Astrocyte of the cerebellum (primary cell): ENCODE measurements around the gene ARL5C.

Source experiments
- DNase-seq: peaks from one replicate; pipeline ENCODE4 v3.0.0-alpha.2; 2011; ENCODE audit warnings: low read depth
- H3K4me3 ChIP-seq: 2 replicates; pipeline ENCODE4 v1.5.1; 2011; ENCODE audit warnings: mild to moderate bottlenecking, low read depth, low read length, moderate library complexity
- in situ Hi-C: cut with HindIII; loops from 2 replicates; pipeline ENCODE4 v1.10.0; 2017; ENCODE audit warnings: low sequenced_read_pairs
- TF ChIP-seq, protein P1 (sequence below): IDR thresholded peaks from 2 replicates; pipeline ENCODE4 v1.5.1; 2012; ENCODE audit warnings: low read length, low read depth, moderate library complexity, mild to moderate bottlenecking; ENCODE audit errors: missing control alignments

Gene ARL5C

DNA sequence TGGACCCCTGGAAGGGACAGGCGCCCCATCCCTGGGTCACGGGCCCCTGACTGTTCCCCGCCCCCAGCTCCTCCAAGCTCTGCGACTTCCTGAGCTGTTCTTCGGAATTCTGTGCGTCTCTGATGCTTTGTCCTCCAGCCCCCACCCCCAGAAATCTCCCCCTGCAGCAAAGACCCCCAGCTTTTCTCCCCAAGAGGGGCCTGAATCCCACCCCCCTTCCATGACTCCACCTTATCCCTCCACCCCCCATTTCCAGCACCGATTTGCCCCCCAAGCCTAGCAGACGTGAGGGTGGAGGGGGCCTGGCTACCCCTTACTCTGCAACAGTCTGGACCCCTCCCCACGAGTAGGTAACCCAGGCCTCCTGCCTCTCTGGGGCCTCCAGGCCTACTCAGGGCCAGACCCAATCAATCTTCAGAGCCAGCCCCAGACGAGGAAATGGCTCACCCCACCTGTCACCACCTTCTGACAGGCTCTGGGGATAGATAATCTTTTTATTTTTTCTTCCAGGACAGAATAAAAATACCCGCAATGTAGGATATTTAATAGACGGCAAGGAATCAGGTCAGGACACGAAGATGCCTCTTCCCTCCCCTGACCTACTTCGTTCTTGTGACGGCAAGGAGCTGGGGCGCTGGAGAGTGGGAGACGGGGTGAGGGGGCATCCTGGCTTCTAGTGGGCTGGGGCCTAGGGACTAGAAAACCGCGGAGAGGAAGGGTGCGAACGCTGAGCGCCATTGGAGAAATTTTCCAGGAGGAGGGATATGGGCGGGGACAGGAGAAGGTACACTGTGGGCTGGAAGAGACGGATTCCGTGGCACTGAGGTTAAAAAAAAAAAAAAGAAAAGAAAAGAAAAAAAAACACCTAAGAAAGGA, 13.8 kb downstream of the ARL5C start:
- in situ Hi-C loops: no loop called here
- no peak for DNase-seq
- TF ChIP-seq, protein P1, sequence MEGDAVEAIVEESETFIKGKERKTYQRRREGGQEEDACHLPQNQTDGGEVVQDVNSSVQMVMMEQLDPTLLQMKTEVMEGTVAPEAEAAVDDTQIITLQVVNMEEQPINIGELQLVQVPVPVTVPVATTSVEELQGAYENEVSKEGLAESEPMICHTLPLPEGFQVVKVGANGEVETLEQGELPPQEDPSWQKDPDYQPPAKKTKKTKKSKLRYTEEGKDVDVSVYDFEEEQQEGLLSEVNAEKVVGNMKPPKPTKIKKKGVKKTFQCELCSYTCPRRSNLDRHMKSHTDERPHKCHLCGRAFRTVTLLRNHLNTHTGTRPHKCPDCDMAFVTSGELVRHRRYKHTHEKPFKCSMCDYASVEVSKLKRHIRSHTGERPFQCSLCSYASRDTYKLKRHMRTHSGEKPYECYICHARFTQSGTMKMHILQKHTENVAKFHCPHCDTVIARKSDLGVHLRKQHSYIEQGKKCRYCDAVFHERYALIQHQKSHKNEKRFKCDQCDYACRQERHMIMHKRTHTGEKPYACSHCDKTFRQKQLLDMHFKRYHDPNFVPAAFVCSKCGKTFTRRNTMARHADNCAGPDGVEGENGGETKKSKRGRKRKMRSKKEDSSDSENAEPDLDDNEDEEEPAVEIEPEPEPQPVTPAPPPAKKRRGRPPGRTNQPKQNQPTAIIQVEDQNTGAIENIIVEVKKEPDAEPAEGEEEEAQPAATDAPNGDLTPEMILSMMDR: no peak
- H3K4me3 ChIP-seq: peak overlapping the region; percentile 95

DNA sequence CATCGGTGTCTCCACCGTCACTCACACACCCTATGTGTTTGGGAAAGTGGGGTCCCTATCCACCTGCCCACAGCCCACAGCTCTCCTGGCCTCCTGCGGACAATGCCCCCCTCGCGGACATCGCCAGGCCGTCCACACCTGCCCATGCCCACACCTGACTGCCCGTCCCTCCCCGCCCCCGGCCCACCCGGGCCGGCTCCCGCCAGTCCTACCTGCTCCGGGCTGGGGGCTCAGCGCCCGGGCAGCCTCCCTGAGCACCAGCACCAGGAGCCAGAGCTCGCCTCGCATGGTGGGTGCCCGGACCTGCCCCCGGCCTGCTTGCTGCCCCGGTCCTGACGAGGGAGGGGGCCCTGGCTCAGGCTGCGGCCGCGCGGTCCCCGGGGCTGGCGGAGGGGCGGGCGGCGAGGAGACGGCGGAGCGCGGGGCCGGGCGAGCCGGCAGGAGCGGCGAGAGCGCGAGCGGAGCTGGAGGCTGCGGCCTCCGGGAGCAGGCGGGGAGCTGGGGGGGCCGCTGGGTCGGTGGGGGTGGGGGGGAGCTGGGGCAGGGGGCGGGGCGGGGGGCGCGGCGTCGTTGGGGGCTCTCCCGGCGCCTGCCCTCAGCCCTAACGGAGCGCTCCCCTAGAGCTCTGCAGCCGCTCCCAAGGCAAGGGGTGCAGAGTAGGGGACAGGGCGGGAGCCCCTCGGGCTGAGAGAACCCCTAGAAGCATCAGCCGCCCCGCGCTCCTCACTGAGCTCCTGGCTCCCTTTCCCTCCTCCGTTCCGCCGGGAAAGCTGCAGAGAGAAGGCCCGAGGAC, 14.6 kb downstream of the ARL5C start, which contains the start of gene PLXDC1:
Gene PLXDC1, minus strand, starts transcription at position 488 of the 793 bp plus-strand sequence. Its CDS starts 200 bp downstream, at position 288.
- in situ Hi-C loops: no loop called here
- DNase-seq: no peak

DNA sequence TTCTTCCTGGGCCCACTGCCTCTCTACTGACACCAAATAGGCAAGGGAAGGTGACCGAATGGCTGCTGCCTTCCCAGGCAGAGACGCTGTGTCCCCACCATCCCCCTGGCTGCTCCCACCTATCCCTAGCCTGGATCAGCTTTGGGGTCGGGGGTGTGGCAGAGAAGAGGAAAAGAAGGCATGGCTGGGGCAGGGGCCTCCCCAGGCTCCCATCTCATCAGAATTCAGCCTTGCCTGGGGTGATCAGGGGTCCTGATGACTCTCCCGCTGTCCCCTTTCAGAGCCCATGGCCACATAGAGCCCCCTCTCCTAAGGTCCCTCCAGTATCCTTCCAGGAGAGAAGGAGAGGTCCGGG, 15.2 kb downstream of the ARL5C start:
- TF ChIP-seq, protein P1: no peak
- DNase-seq: no peak
- in situ Hi-C loops: no loop called here
- peak overlapping the region; percentile 35 for H3K4me3 ChIP-seq

More for the DNA sequence above, 14.6 kb downstream of the ARL5C start, which contains the start of gene PLXDC1:
- TF ChIP-seq, protein P1: no peak
- peak within 1 kb of the TSS; percentile 95 for H3K4me3 ChIP-seq

DNA sequence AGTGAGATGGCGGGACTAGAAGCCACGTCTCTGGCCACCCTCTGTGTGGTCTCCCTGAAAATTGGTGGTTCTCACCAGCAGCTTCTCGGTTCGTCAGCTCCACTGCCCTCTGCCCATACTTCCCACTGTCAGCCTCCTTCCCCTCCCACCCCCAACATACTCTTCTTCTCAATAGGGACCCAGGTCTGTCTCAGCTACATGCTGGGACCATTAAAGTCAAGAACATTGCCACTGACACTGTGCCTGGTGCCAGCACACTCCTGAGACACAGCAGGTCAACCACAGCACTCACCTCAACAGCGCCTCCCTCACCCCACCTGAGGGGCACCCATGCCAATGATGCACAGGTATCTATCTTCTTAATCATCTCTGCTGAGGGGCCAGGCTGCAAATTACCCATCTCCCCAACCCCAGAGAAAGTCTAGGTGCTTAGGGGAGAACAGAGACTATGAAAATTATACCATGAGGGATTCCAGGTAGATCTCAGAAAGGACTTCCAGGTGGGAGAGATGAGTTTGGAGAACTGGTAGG, 15.8 kb downstream of the ARL5C start:
- TF ChIP-seq, protein P1: no peak
- in situ Hi-C loops: no loop called here
- no peak for DNase-seq

DNA sequence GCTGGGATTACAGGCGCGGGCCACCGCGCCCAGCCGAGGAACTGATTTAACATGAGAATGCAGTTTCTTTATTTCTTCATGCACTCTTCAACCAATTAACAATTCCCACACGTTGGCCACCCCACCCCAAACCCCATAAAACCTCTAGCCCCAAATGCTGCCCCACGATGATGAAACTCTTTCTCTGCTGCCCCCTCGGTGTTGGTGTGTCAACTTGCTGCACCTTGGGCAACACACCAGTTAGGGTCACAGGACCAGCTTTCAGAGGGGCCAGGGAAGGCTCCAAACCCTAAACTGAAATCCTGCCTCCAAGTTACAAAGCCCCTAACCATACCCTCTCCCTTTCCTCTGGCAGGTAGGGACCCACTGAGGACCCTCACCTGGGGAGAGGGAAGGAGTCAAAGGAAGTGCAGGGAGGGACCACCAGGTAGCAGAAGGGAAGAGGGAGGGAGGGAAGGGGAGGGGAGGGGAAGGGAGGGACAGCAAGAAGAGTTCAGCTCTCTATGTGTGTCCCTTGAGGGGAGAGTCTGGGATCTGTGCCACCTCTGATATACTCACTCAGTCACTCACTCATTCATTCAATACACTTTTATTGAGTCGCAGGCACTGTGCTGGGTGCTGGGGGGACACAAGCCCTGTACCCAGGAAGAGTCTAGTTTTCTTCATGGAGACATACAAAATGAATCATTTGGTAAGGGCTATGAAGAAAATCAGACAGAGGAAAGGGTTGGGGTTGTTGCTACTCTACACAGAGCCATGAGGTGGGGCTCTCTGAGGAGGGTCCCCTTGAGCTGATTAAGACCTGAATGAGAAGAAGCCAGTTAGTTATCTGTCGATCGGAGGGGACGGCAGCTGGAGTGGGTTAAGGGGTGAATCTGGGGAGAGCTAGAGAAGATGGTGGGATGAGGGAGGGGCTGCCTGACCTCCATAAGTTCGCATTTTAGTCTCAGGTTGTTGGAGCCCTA, 18.5 kb downstream of the ARL5C start:
- no peak overlapping the region for H3K4me3 ChIP-seq
- in situ Hi-C loops: no loop called here
- DNase-seq: no peak
- TF ChIP-seq, protein P1: no peak

More for the DNA sequence above, 15.8 kb downstream of the ARL5C start:
- no peak overlapping the region for H3K4me3 ChIP-seq
